ENCODE measurements around the gene RSPH6A.
A peak's percentile ranks its signal among the peaks of the same experiment; 100 is the strongest.

Gene RSPH6A

GRCh38 chr19:45757695-45758094 is 57.4 kb downstream of the RSPH6A start:
- Histone ChIP-seq H3K23ac (ENCODE audit: low read length in 2 of 2) (no peak overlapping the region), H3K36me3 (ENCODE audit: control insufficient read depth in 1 of 2, insufficient read depth in 2 of 2, low read depth in 1 of 2, low read length in 2 of 2) (peaks cover 0 to 3% of the 10 kb centered on the region in 2 experiments), H3K9ac (ENCODE audit: low read length) (no peak overlapping the region), H4K91ac (ENCODE audit: low read length) (no peak overlapping the region), H3K27me3 (ENCODE audit: control insufficient read depth in 1 of 2, insufficient read depth in 1 of 2, low read length in 2 of 2) (peaks cover 4 to 9% of the 10 kb centered on the region in 2 experiments), H3K27ac (ENCODE audit: low read length, poor library complexity, severe bottlenecking) (no peak overlapping the region), H2AK5ac (ENCODE audit: low read length, severe bottlenecking) (no peak overlapping the region), H4K8ac (ENCODE audit: low read length) (no peak overlapping the region), H3K79me1 (replicated peaks; ENCODE audit: low read length, poor library complexity, severe bottlenecking) (no peaks in the 10 kb centered on the region), H3K4ac (ENCODE audit: low read depth in 1 of 2, low read length in 2 of 2) (no peak overlapping the region), H3K4me3 (ENCODE audit: insufficient read depth in 1 of 2, low read depth in 1 of 2, low read length in 2 of 2) (no peak overlapping the region), H2BK5ac (ENCODE audit: low read depth, low read length, poor library complexity, severe bottlenecking) (no peak overlapping the region), H2BK120ac (ENCODE audit: low read depth, low read length) (no peak overlapping the region), H2AFZ (ENCODE audit: low read depth, low read length) (no peak overlapping the region), H3K14ac (ENCODE audit: low read length in 2 of 2) (no peak overlapping the region), H2BK12ac (ENCODE audit: low read length in 2 of 2) (no peak overlapping the region), H3K4me2 (ENCODE audit: low read length, poor library complexity, severe bottlenecking) (no peak overlapping the region), H3K4me1 (ENCODE audit: control insufficient read depth, insufficient read depth, low read depth, low read length) (peaks cover 4% of the 10 kb centered on the region), H3K18ac (ENCODE audit: low read depth in 1 of 2, low read length in 2 of 2) (no peak overlapping the region), H3K9me3 (ENCODE audit: control insufficient read depth, low read length) (no peaks in the 10 kb centered on the region), H2BK15ac (ENCODE audit: low read depth, poor library complexity, severe bottlenecking) (no peak overlapping the region)
- DNase-seq: no peak
- WGBS: 85% methylated on average over 9 of the region's 9 CpGs

GRCh38 chr19:45754323-45754722 is 60.8 kb downstream of the RSPH6A start:
- no peak for DNase-seq
- Histone ChIP-seq H3K4me1 (ENCODE audit: control insufficient read depth, insufficient read depth, low read depth, low read length) (peaks cover 4% of the 10 kb centered on the region), H3K27ac (ENCODE audit: low read length, poor library complexity, severe bottlenecking) (no peak overlapping the region), H3K14ac (ENCODE audit: low read length in 2 of 2) (no peak overlapping the region), H3K4me3 (ENCODE audit: insufficient read depth in 1 of 2, low read depth in 1 of 2, low read length in 2 of 2) (no peak overlapping the region), H4K91ac (ENCODE audit: low read length) (no peak overlapping the region), H3K4ac (ENCODE audit: low read depth in 1 of 2, low read length in 2 of 2) (no peak overlapping the region), H2BK120ac (ENCODE audit: low read depth, low read length) (no peak overlapping the region), H3K27me3 (ENCODE audit: control insufficient read depth in 1 of 2, insufficient read depth in 1 of 2, low read length in 2 of 2) (peaks cover 0 to 4% of the 10 kb centered on the region in 2 experiments), H3K18ac (ENCODE audit: low read depth in 1 of 2, low read length in 2 of 2) (no peak overlapping the region), H4K8ac (ENCODE audit: low read length) (no peak overlapping the region), H3K36me3 (ENCODE audit: control insufficient read depth in 1 of 2, insufficient read depth in 2 of 2, low read depth in 1 of 2, low read length in 2 of 2) (no peaks in the 10 kb centered on the region), H3K4me2 (ENCODE audit: low read length, poor library complexity, severe bottlenecking) (no peak overlapping the region), H2BK15ac (ENCODE audit: low read depth, poor library complexity, severe bottlenecking) (no peak overlapping the region), H3K9me3 (ENCODE audit: control insufficient read depth, low read length) (no peaks in the 10 kb centered on the region), H3K23ac (ENCODE audit: low read length in 2 of 2) (no peak overlapping the region), H2AFZ (ENCODE audit: low read depth, low read length) (no peak overlapping the region), H2AK5ac (ENCODE audit: low read length, severe bottlenecking) (no peak overlapping the region), H2BK12ac (ENCODE audit: low read length in 2 of 2) (no peak overlapping the region), H2BK5ac (ENCODE audit: low read depth, low read length, poor library complexity, severe bottlenecking) (no peak overlapping the region), H3K9ac (ENCODE audit: low read length) (no peak overlapping the region), H3K79me1 (replicated peaks; ENCODE audit: low read length, poor library complexity, severe bottlenecking) (no peaks in the 10 kb centered on the region)
- 96% methylated on average over 8 of the region's 8 CpGs for WGBS

- Histone ChIP-seq H3K23ac (ENCODE audit: low read length in 2 of 2) (no peak overlapping the region), H3K4me3 (ENCODE audit: insufficient read depth in 1 of 2, low read depth in 1 of 2, low read length in 2 of 2) (no peak overlapping the region), H3K4ac (ENCODE audit: low read depth in 1 of 2, low read length in 2 of 2) (no peak overlapping the region), H2BK15ac (ENCODE audit: low read depth, poor library complexity, severe bottlenecking) (no peak overlapping the region), H2BK120ac (ENCODE audit: low read depth, low read length) (no peak overlapping the region), H2AFZ (ENCODE audit: low read depth, low read length) (peak overlapping the region; percentile 15), H4K8ac (ENCODE audit: low read length) (no peak overlapping the region), H3K4me1 (ENCODE audit: control insufficient read depth, insufficient read depth, low read depth, low read length) (peaks cover 4% of the 10 kb centered on the region), H3K27ac (ENCODE audit: low read length, poor library complexity, severe bottlenecking) (no peak overlapping the region), H3K36me3 (ENCODE audit: control insufficient read depth in 1 of 2, insufficient read depth in 2 of 2, low read depth in 1 of 2, low read length in 2 of 2) (no peaks in the 10 kb centered on the region), H3K9ac (ENCODE audit: low read length) (no peak overlapping the region), H3K18ac (ENCODE audit: low read depth in 1 of 2, low read length in 2 of 2) (peak overlapping the region in 1 of 2 experiments; percentile 30), H2AK5ac (ENCODE audit: low read length, severe bottlenecking) (no peak overlapping the region), H2BK12ac (ENCODE audit: low read length in 2 of 2) (no peak overlapping the region), H3K14ac (ENCODE audit: low read length in 2 of 2) (peak overlapping the region in 1 of 2 experiments; percentile 26), H3K9me3 (ENCODE audit: control insufficient read depth, low read length) (no peaks in the 10 kb centered on the region), H2BK5ac (ENCODE audit: low read depth, low read length, poor library complexity, severe bottlenecking) (no peak overlapping the region), H3K4me2 (ENCODE audit: low read length, poor library complexity, severe bottlenecking) (no peak overlapping the region), H4K91ac (ENCODE audit: low read length) (no peak overlapping the region), H3K27me3 (ENCODE audit: control insufficient read depth in 1 of 2, insufficient read depth in 1 of 2, low read length in 2 of 2) (peaks cover 0 to 4% of the 10 kb centered on the region in 2 experiments), H3K79me1 (replicated peaks; ENCODE audit: low read length, poor library complexity, severe bottlenecking) (no peaks in the 10 kb centered on the region)
- 63% methylated on average over 6 of the region's 6 CpGs for WGBS
- no peak for DNase-seq
Measured at GRCh38 chr19:45753548-45753947, 61.6 kb downstream of the RSPH6A start.

GRCh38 chr19:45752639-45753038 is 62.5 kb downstream of the RSPH6A start:
- Histone ChIP-seq H2AFZ (ENCODE audit: low read depth, low read length) (no peak overlapping the region), H3K79me1 (replicated peaks; ENCODE audit: low read length, poor library complexity, severe bottlenecking) (no peaks in the 10 kb centered on the region), H2BK15ac (ENCODE audit: low read depth, poor library complexity, severe bottlenecking) (no peak overlapping the region), H3K27ac (ENCODE audit: low read length, poor library complexity, severe bottlenecking) (no peak overlapping the region), H3K4ac (ENCODE audit: low read depth in 1 of 2, low read length in 2 of 2) (no peak overlapping the region), H4K91ac (ENCODE audit: low read length) (no peak overlapping the region), H3K18ac (ENCODE audit: low read depth in 1 of 2, low read length in 2 of 2) (no peak overlapping the region), H2BK12ac (ENCODE audit: low read length in 2 of 2) (no peak overlapping the region), H3K4me1 (ENCODE audit: control insufficient read depth, insufficient read depth, low read depth, low read length) (peaks cover 4% of the 10 kb centered on the region), H3K27me3 (ENCODE audit: control insufficient read depth in 1 of 2, insufficient read depth in 1 of 2, low read length in 2 of 2) (peaks cover 0 to 4% of the 10 kb centered on the region in 2 experiments), H2BK120ac (ENCODE audit: low read depth, low read length) (no peak overlapping the region), H3K9me3 (ENCODE audit: control insufficient read depth, low read length) (no peaks in the 10 kb centered on the region), H3K36me3 (ENCODE audit: control insufficient read depth in 1 of 2, insufficient read depth in 2 of 2, low read depth in 1 of 2, low read length in 2 of 2) (no peaks in the 10 kb centered on the region), H3K14ac (ENCODE audit: low read length in 2 of 2) (no peak overlapping the region), H3K23ac (ENCODE audit: low read length in 2 of 2) (no peak overlapping the region), H2BK5ac (ENCODE audit: low read depth, low read length, poor library complexity, severe bottlenecking) (no peak overlapping the region), H4K8ac (ENCODE audit: low read length) (no peak overlapping the region), H3K4me2 (ENCODE audit: low read length, poor library complexity, severe bottlenecking) (no peak overlapping the region), H3K9ac (ENCODE audit: low read length) (no peak overlapping the region), H2AK5ac (ENCODE audit: low read length, severe bottlenecking) (no peak overlapping the region), H3K4me3 (ENCODE audit: insufficient read depth in 1 of 2, low read depth in 1 of 2, low read length in 2 of 2) (no peak overlapping the region)
- WGBS: 90% methylated on average over 6 of the region's 12 CpGs
- DNase-seq: no peak

All from mesenchymal stem cell (in vitro differentiated cells and primary cell).